ENCODE results near the gene IFT80. TPM values are rescaled to one million over a fixed set of nuclear protein-coding genes. Genes with fewer than 3 reads are reported as not detected.

IFT80 gene
- total and polyA plus RNA-seq, 2 donors from 2014 or later = 17.5 to 36.6 TPM

DNA sequence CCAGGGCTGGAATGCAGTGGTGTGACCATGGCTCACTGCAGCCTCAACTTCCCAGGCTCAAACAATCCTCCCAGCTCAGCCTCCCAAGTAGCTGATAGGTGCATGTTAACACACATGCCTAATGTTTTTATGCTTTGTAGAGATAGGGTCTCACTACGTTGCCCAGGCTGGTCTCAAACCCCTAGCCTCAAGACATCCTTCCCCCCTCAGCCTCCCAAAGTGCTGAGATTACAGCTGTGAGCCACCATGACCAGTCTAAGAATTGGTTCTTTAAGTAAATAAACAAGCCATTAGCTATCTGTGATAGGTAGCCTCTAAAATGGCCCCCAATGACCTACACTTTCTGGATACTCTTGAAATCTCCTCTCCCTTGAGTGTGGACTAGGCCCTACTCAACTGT, 46.8 kb upstream of the IFT80 start:
- Histone ChIP-seq H3K4me1 (ENCODE audit: control insufficient read depth in 2 of 3, insufficient read depth in 2 of 3, low read depth in 1 of 3, low read length in 3 of 3) (peaks cover 0 to 3% (median 3%) of the 10 kb centered on the region in 3 donors), H3K27ac (ENCODE audit: low read depth in 2 of 2, low read length in 2 of 2) (no peak overlapping the region), H3K4me3 (ENCODE audit: low read length in 3 of 3) (no peak overlapping the region), H3K27me3 (ENCODE audit: control insufficient read depth, insufficient read depth, low read length) (no peaks in the 10 kb centered on the region), H3K9me3 (ENCODE audit: control insufficient read depth in 2 of 3, insufficient read depth in 1 of 3, low read length in 3 of 3) (no peaks in the 10 kb centered on the region), H3K9ac (ENCODE audit: low read length in 3 of 3) (no peak overlapping the region), H3K36me3 (ENCODE audit: control insufficient read depth in 2 of 3, insufficient read depth in 3 of 3, low read length in 3 of 3) (no peaks in the 10 kb centered on the region)
- DNase-seq = no peak
- TF ChIP-seq, protein P1, sequence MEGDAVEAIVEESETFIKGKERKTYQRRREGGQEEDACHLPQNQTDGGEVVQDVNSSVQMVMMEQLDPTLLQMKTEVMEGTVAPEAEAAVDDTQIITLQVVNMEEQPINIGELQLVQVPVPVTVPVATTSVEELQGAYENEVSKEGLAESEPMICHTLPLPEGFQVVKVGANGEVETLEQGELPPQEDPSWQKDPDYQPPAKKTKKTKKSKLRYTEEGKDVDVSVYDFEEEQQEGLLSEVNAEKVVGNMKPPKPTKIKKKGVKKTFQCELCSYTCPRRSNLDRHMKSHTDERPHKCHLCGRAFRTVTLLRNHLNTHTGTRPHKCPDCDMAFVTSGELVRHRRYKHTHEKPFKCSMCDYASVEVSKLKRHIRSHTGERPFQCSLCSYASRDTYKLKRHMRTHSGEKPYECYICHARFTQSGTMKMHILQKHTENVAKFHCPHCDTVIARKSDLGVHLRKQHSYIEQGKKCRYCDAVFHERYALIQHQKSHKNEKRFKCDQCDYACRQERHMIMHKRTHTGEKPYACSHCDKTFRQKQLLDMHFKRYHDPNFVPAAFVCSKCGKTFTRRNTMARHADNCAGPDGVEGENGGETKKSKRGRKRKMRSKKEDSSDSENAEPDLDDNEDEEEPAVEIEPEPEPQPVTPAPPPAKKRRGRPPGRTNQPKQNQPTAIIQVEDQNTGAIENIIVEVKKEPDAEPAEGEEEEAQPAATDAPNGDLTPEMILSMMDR (IDR thresholded peaks at IDR 0.05; ENCODE audit: borderline replicate concordance, extremely low read depth, insufficient read depth) = no peak
- intact Hi-C loops (cut with DNase I) = no loop called here
- no peak for FAIRE-seq

DNA sequence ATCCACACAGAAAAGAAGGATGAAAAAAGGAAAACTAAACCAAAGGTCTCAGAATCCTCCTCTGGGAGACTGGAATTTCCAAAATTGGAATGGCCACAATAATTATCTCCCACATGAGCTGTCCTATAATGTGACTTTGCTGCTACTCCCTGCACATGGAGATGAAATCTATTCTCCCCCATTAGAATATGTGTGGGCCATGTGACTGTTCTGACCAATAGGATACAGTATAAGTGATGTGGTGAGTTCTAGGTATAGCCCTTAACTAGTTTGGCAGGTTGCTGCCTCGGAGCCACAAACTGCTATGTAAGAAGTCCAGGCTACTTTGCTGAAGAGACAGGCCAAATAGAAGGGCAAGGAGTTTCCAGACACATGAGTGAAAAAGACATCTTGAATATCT, 45.4 kb upstream of the IFT80 start:
- Histone ChIP-seq H3K4me1 (ENCODE audit: control insufficient read depth in 2 of 3, insufficient read depth in 2 of 3, low read depth in 1 of 3, low read length in 3 of 3) (no peaks in the 10 kb centered on the region), H3K9ac (ENCODE audit: low read length in 3 of 3) (no peak overlapping the region), H3K36me3 (ENCODE audit: control insufficient read depth in 2 of 3, insufficient read depth in 3 of 3, low read length in 3 of 3) (no peaks in the 10 kb centered on the region), H3K27me3 (ENCODE audit: control insufficient read depth, insufficient read depth, low read length) (no peaks in the 10 kb centered on the region), H3K4me3 (ENCODE audit: low read length in 3 of 3) (no peak overlapping the region), H3K9me3 (ENCODE audit: control insufficient read depth in 2 of 3, insufficient read depth in 1 of 3, low read length in 3 of 3) (no peaks in the 10 kb centered on the region), H3K27ac (ENCODE audit: low read depth in 2 of 2, low read length in 2 of 2) (no peak overlapping the region)
- DNase-seq = no peak
- TF ChIP-seq, protein P1 (IDR thresholded peaks at IDR 0.05; ENCODE audit: borderline replicate concordance, extremely low read depth, insufficient read depth) = no peak
- no peak for FAIRE-seq
- intact Hi-C loops (cut with DNase I) = no loop called here

- Histone ChIP-seq H3K4me1 (ENCODE audit: control insufficient read depth in 2 of 3, insufficient read depth in 2 of 3, low read depth in 1 of 3, low read length in 3 of 3) (no peaks in the 10 kb centered on the region), H3K4me3 (ENCODE audit: low read length in 3 of 3) (no peak overlapping the region), H3K27me3 (ENCODE audit: control insufficient read depth, insufficient read depth, low read length) (no peaks in the 10 kb centered on the region), H3K27ac (ENCODE audit: low read depth in 2 of 2, low read length in 2 of 2) (no peak overlapping the region), H3K9me3 (ENCODE audit: control insufficient read depth in 2 of 3, insufficient read depth in 1 of 3, low read length in 3 of 3) (no peaks in the 10 kb centered on the region), H3K36me3 (ENCODE audit: control insufficient read depth in 2 of 3, insufficient read depth in 3 of 3, low read length in 3 of 3) (no peaks in the 10 kb centered on the region), H3K9ac (ENCODE audit: low read length in 3 of 3) (no peak overlapping the region)
- TF ChIP-seq, protein P1 (IDR thresholded peaks at IDR 0.05; ENCODE audit: borderline replicate concordance, extremely low read depth, insufficient read depth) = no peak
- FAIRE-seq (no peak), DNase-seq (no peak)
- intact Hi-C loops (cut with DNase I) = no loop called here
Observed at GRCh38 chr3:160440687-160441086, 41.7 kb upstream of the IFT80 start.

DNA sequence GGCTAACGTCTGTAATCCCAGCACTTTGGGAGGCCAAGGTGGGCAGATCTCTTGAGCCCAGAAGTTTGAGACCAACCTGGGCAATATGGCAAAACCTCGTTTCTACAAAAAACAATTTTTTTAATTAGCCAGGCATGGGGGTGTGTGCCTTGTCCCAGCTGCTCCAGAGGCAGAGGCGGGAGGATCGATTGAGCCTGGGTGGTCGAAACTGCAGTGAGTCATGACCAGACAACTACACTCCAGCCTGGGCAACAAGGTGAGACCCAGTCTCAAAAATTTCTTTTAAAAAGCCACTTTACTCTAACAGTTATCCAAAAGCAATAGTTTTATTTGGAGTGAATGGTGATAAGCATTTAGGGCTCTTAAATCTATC, 38.0 kb upstream of the IFT80 start:
- Histone ChIP-seq H3K9me3 (ENCODE audit: control insufficient read depth in 2 of 3, insufficient read depth in 1 of 3, low read length in 3 of 3) (no peaks in the 10 kb centered on the region), H3K27ac (ENCODE audit: low read depth in 2 of 2, low read length in 2 of 2) (no peak overlapping the region), H3K4me1 (ENCODE audit: control insufficient read depth in 2 of 3, insufficient read depth in 2 of 3, low read depth in 1 of 3, low read length in 3 of 3) (no peaks in the 10 kb centered on the region), H3K9ac (ENCODE audit: low read length in 3 of 3) (no peak overlapping the region), H3K36me3 (ENCODE audit: control insufficient read depth in 2 of 3, insufficient read depth in 3 of 3, low read length in 3 of 3) (peaks cover 0 to 7% (median 5%) of the 10 kb centered on the region in 3 donors), H3K27me3 (ENCODE audit: control insufficient read depth, insufficient read depth, low read length) (no peaks in the 10 kb centered on the region), H3K4me3 (ENCODE audit: low read length in 3 of 3) (no peak overlapping the region)
- intact Hi-C loops (cut with DNase I) = no loop called here
- FAIRE-seq = no peak
- TF ChIP-seq, protein P1 (IDR thresholded peaks at IDR 0.05; ENCODE audit: borderline replicate concordance, extremely low read depth, insufficient read depth) = no peak
- DNase-seq = no peak

Measured in kidney (tissue), 14 donors.